GM12878 (cell line): ENCODE data around the gene ITGAV.

Source experiments
- BCL3 ChIP-seq: IDR thresholded peaks from 2 replicates; pipeline ENCODE4 v1.6.1; 2011; ENCODE audit warnings: borderline replicate concordance, low read depth, mild to moderate bottlenecking, moderate library complexity, low read length; ENCODE audit not compliant: insufficient read depth, poor library complexity, severe bottlenecking
- CHD4 ChIP-seq: fragments of 200-600 bp; sonication (generic); IDR thresholded peaks from 2 replicates; pipeline ENCODE4 v1.6.1; 2016; ENCODE audit warnings: mild to moderate bottlenecking
- CTCF ChIP-seq, 3 experiments: IDR thresholded peaks in 2 of 3; conservative IDR thresholded peaks in 1 of 3; 2 replicates each; pipeline ENCODE4 v1.5.1; 2011; ENCODE audit warnings: low read depth in 3 of 3, low read length in 3 of 3, mild to moderate bottlenecking in 3 of 3, control low read depth in 2 of 3, moderate library complexity in 2 of 3, inconsistent platforms in 1 of 3, mixed read lengths in 1 of 3; ENCODE audit not compliant: control insufficient read depth in 2 of 3, insufficient read depth in 1 of 3; ENCODE audit errors: extremely low read depth in 1 of 3
- GABPA ChIP-seq: IDR thresholded peaks from 2 replicates; pipeline ENCODE4 v1.6.1; 2014; ENCODE audit warnings: antibody characterized with exemption, low read depth, mild to moderate bottlenecking, inconsistent platforms
- MXI1 ChIP-seq: fragments of 150-350 bp; IDR thresholded peaks from 2 replicates; pipeline ENCODE4 v1.6.1; 2011; ENCODE audit warnings: low read depth, mild to moderate bottlenecking, inconsistent platforms, low read length, improper control_type of control experiment
- PBX3 ChIP-seq: IDR thresholded peaks from 2 replicates; pipeline ENCODE4 v1.6.1; 2011; ENCODE audit warnings: mild to moderate bottlenecking, low read depth, low read length, moderate library complexity; ENCODE audit not compliant: insufficient replicate concordance
- POLR2AphosphoS5 ChIP-seq: IDR thresholded peaks from 2 replicates; pipeline ENCODE4 v1.6.1; 2011; ENCODE audit warnings: mild to moderate bottlenecking, low read length, inconsistent platforms
- RBBP5 ChIP-seq: fragments of 200-600 bp; sonication (generic); conservative IDR thresholded peaks from 2 replicates; pipeline ENCODE4 v1.6.1; 2016
- REST ChIP-seq: IDR thresholded peaks from 2 replicates; pipeline ENCODE4 v1.6.1; 2012; ENCODE audit warnings: mild to moderate bottlenecking, low read depth, low read length
- SKIL ChIP-seq: fragments of 450-650 bp; IDR thresholded peaks from 2 replicates; pipeline ENCODE4 v1.6.1; 2017; ENCODE audit warnings: mild to moderate bottlenecking, low read depth, inconsistent platforms; ENCODE audit not compliant: poor library complexity, severe bottlenecking
- SMC3 ChIP-seq: IDR thresholded peaks from 2 replicates; pipeline ENCODE4 v1.6.1; 2011; ENCODE audit warnings: low read length, improper control_type of control experiment, borderline replicate concordance
- TAF1 ChIP-seq: IDR thresholded peaks from 2 replicates; pipeline ENCODE4 v1.6.1; 2011; ENCODE audit warnings: mild to moderate bottlenecking, low read depth, low read length, borderline replicate concordance
- TCF12 ChIP-seq: IDR thresholded peaks from 2 replicates; pipeline ENCODE4 v1.6.1; 2011; ENCODE audit warnings: low read depth, mild to moderate bottlenecking, low read length
- ZNF687 ChIP-seq: fragments of 450-650 bp; IDR thresholded peaks from 2 replicates; pipeline ENCODE4 v1.6.1; 2017; ENCODE audit warnings: mild to moderate bottlenecking, moderate library complexity

GRCh38 chr2:186612555-186613440, 22.9 kb downstream of the ITGAV start:
- no peak for TF ChIP-seq CHD4
- TF ChIP-seq CTCF (IDR thresholded peaks at IDR 0.05 in 2 of 3, conservative IDR thresholded peaks at IDR 0.05 in 1 of 3; ENCODE audit: control insufficient read depth in 2 of 3, extremely low read depth in 1 of 3, insufficient read depth in 1 of 3, low read depth in 3 of 3, low read length in 3 of 3) = no peak
- no peak for TF ChIP-seq REST
- no peak for TF ChIP-seq RBBP5
- no peak for TF ChIP-seq TAF1
- TF ChIP-seq SMC3 = no peak
- no peak for TF ChIP-seq POLR2AphosphoS5
- TF ChIP-seq BCL3 = no peak
- no peak for TF ChIP-seq MXI1
- no peak for TF ChIP-seq TCF12
- no peak for TF ChIP-seq GABPA
- no peak for TF ChIP-seq PBX3
- TF ChIP-seq SKIL = no peak
- no peak for TF ChIP-seq ZNF687
